Karpas-422 (cell line): ENCODE measurements around the gene PTPN9. TPM values are rescaled to one million over a fixed set of nuclear protein-coding genes. Genes with fewer than 3 reads are reported as not detected.

Experiments used
- small RNA-seq: library from RNA; depleted of rRNA; stranded (forward); fragments of <200 nt; gene quantifications from one replicate; pipeline ENCODE3, GENCODE V24; 2014
- total RNA-seq: library from RNA; depleted of rRNA; stranded (reverse); fragments of >200 nt; shearing (Covaris generic); gene quantifications from 2 replicates; pipeline ENCODE4 v1.2.3, GENCODE V29; 2014; ENCODE audit warnings: low replicate concordance; rRNA removed

PTPN9 gene
- total RNA-seq, 1 experiment from 2014 or later, result 31.2 TPM

Small RNAs within 50 kb of the gene (small RNA-seq; reads per million reads assigned to genes)
- gene AC105036.1, result not detected
- not detected for gene AC105036.2

Other genes starting within 250 kb of the PTPN9 start
- gene COMMD4, start 243.3 kb downstream of the PTPN9 start, total RNA-seq, result 43.6 and 108 TPM in 2 replicates
- 16.2 and 22.0 TPM in 2 replicates for gene NEIL1, start 232.3 kb downstream of the PTPN9 start, total RNA-seq
- 78.7 and 131 TPM in 2 replicates for gene MAN2C1, start 210.7 kb downstream of the PTPN9 start, total RNA-seq
- gene SIN3A, start 127.6 kb downstream of the PTPN9 start, total RNA-seq, result 28.9 and 45.3 TPM in 2 replicates
- 18.9 and 33.9 TPM in 2 replicates for gene SNUPN, start 46.4 kb upstream of the PTPN9 start, total RNA-seq
- 82.7 and 119 TPM in 2 replicates for gene IMP3, start 60.9 kb upstream of the PTPN9 start, total RNA-seq
- 0.07 TPM in 1 of 2 replicates, not detected in the other for gene SNX33, start 68.6 kb upstream of the PTPN9 start, total RNA-seq
- gene CSPG4, start 133.5 kb upstream of the PTPN9 start, total RNA-seq, result 0.11 TPM in 1 of 2 replicates, not detected in the other